Thyroid gland (tissue), 4 donors: Measurements from ENCODE around the gene SLC7A5. TPM values are rescaled to one million over a fixed set of nuclear protein-coding genes. Genes with fewer than 3 reads are reported as not detected.

Experiments used
- DNase-seq, 2 donors: peaks; one replicate each; pipeline ENCODE4 v3.0.0-alpha.2; 2019
- H3K27ac ChIP-seq, 3 donors: fragments of 200-600 bp; sonication (generic); 1 replicate in 2 of 3; 2 replicates in 1 of 3; pipeline ENCODE4 v1.5.1; 2016 to 2019; ENCODE audit warnings: mild to moderate bottlenecking in 1 of 3, moderate library complexity in 1 of 3
- H3K27me3 ChIP-seq: fragments of 200-600 bp; sonication (generic); one replicate; pipeline ENCODE4 v1.5.1; 2019
- H3K36me3 ChIP-seq, 2 donors: fragments of 200-600 bp; sonication (generic); one replicate each; pipeline ENCODE4 v1.5.1; 2016 to 2019
- H3K4me1 ChIP-seq, 2 donors: fragments of 200-600 bp; sonication (generic); one replicate each; pipeline ENCODE4 v1.5.1; 2017 to 2019
- H3K4me3 ChIP-seq, 3 donors: fragments of 200-600 bp; sonication (generic); replicated peaks in 1 of 3; 1 replicate in 2 of 3; 2 replicates in 1 of 3; pipeline ENCODE4 v1.5.1; 2016; ENCODE audit warnings: mild to moderate bottlenecking in 1 of 3
- H3K9me3 ChIP-seq: fragments of 200-600 bp; sonication (generic); one replicate; pipeline ENCODE4 v1.5.1; 2017
- CTCF ChIP-seq, 6 experiments: fragments of 200-600 bp in 3 of 6; fragments of 450-650 bp in 3 of 6; sonication (generic) in 3 of 6; IDR thresholded peaks; one replicate each; pipeline ENCODE4 v1.5.1; 2016 to 2019; ENCODE audit warnings: antibody characterized with exemption in 6 of 6, mild to moderate bottlenecking in 2 of 6, inconsistent platforms in 1 of 6, moderate library complexity in 1 of 6
- POLR2A ChIP-seq, 2 donors: fragments of 450-650 bp; IDR thresholded peaks; one replicate each; pipeline ENCODE4 v1.6.1; 2017; ENCODE audit warnings: antibody characterized with exemption in 2 of 2, mild to moderate bottlenecking in 2 of 2, moderate library complexity in 1 of 2
- WGBS, 2 donors: methylation state at CpG; one replicate each; pipeline ENCODE4 v1.1.5; 2017; 5-methylcytosine and 5-hydroxymethylcytosine counted together
- intact Hi-C: fragments of 100-400 bp; cut with DNase I; formaldehyde crosslinking; loops from one replicate; pipeline ENCODE4 v1.15.1; 2023
- total RNA-seq, 4 donors: library from RNA; depleted of rRNA; stranded (reverse); fragments of >200 nt; gene quantifications; one replicate each; pipeline ENCODE4 v1.2.3, GENCODE V29; 2016

SLC7A5 gene
- total RNA-seq, 4 donors from 2014 or later, result 1.1 to 5.2 (median 2.2) TPM

GRCh38 chr16:87834005-87834667 lies 35.2 kb downstream of the SLC7A5 start:
- Histone ChIP-seq H3K27me3 (no peaks in the 10 kb centered on the region), H3K9me3 (no peaks in the 10 kb centered on the region), H3K4me3 (no peak overlapping the region), H3K36me3 (no peaks in the 10 kb centered on the region), H3K4me1 (peaks cover 2 to 3% of the 10 kb centered on the region in 2 donors), H3K27ac (no peak overlapping the region)
- intact Hi-C loops, result no loop called here
- TF ChIP-seq CTCF (IDR thresholded peaks at IDR 0.05) (no peak), POLR2A (IDR thresholded peaks at IDR 0.05) (no peak)
- 87 to 88% methylated on average over 18 to 22 of the region's 23 CpGs for WGBS, 2 donors
- DNase-seq, result no peak

DNA sequence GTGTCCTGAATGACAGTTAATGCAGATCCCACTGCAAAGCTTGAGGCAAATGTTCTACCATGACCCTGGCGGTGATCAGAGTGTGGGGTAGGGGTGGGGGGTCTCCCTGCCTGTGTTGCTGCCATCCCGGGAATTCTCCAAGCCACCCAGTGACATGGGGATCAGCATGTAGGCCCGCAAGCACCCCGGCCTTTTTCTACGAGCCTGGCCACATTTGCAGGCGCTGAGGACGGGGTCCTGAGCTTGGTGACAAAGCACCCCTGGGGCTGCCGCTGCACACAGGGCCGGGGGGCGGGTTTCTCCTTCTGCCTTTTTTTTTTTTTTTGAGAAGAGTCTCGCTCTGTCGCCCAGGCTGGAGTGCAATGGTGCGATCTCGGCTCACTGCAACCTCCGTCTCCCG lies 35.8 kb downstream of the SLC7A5 start:
- TF ChIP-seq CTCF (IDR thresholded peaks at IDR 0.05) (no peak), POLR2A (IDR thresholded peaks at IDR 0.05) (no peak)
- H3K36me3 ChIP-seq, result no peaks in the 10 kb centered on the region
- intact Hi-C loops, result no loop called here
- no peak overlapping the region for H3K27ac ChIP-seq
- no peak overlapping the region for H3K4me3 ChIP-seq
- no peaks in the 10 kb centered on the region for H3K9me3 ChIP-seq
- WGBS, 2 donors, result 97% methylated on average over 12 to 16 of the region's 16 CpGs
- H3K4me1 ChIP-seq, result no peaks in the 10 kb centered on the region
- DNase-seq, result no peak
- H3K27me3 ChIP-seq, result no peaks in the 10 kb centered on the region

GRCh38 chr16:87832741-87833502 lies 36.4 kb downstream of the SLC7A5 start:
- H3K27me3 ChIP-seq, result no peaks in the 10 kb centered on the region
- no peak for DNase-seq
- 90 to 96% methylated on average over 27 to 34 of the region's 34 CpGs for WGBS, 2 donors
- no peaks in the 10 kb centered on the region for H3K9me3 ChIP-seq
- no peaks in the 10 kb centered on the region for H3K36me3 ChIP-seq
- H3K4me3 ChIP-seq, result no peak overlapping the region
- TF ChIP-seq CTCF (IDR thresholded peaks at IDR 0.05), result no peak
- TF ChIP-seq POLR2A (IDR thresholded peaks at IDR 0.05), result no peak
- no peak overlapping the region for H3K27ac ChIP-seq
- intact Hi-C loops, result no loop called here
- H3K4me1 ChIP-seq, result no peaks in the 10 kb centered on the region

DNA sequence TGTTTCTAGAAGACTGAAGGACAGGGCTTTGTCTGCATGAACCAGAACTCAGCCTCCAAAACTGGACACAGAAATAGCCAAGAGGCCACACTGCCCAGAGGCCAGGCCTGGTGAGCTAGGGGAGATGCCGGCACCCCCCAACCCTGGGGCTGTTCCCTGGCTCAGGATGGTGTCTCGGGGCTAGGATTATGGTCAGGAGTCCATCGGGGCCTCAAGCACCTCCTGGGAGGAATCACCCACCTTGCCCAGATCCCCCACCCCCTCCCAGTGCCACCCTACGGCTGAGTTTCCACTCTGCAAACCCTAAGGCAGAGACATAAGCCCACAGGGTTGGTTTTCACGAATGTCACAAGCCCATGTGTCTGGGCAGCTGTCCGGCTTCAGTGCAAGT lies 37.2 kb downstream of the SLC7A5 start:
- H3K27ac ChIP-seq, result no peak overlapping the region
- no peaks in the 10 kb centered on the region for H3K36me3 ChIP-seq
- TF ChIP-seq POLR2A (IDR thresholded peaks at IDR 0.05) (no peak), CTCF (IDR thresholded peaks at IDR 0.05) (no peak)
- no peaks in the 10 kb centered on the region for H3K27me3 ChIP-seq
- WGBS, 2 donors, result 92 to 96% methylated on average over 5 to 6 of the region's 6 CpGs
- H3K4me3 ChIP-seq, result no peak overlapping the region
- DNase-seq, result no peak
- intact Hi-C loops, result no loop called here
- no peaks in the 10 kb centered on the region for H3K9me3 ChIP-seq
- H3K4me1 ChIP-seq, result no peaks in the 10 kb centered on the region
